BE2C (cell line): ENCODE measurements around the gene KLC1.
"Not testable (repeated sequence)": the region's sequence is repeated elsewhere in the genome, so short reads cannot be mapped to it uniquely, and the experiment has no call there.

Experiments used
- DNase-seq: peaks from one replicate; pipeline ENCODE4 v3.0.0-alpha.2; 2020
- H3K27me3 ChIP-seq: fragments of 250-450 bp; sonication (Bioruptor Pico); 2 replicates; pipeline ENCODE4 v1.5.1; 2020; ENCODE audit warnings: mild to moderate bottlenecking
- H3K36me3 ChIP-seq: fragments of 250-450 bp; sonication (Bioruptor Pico); 2 replicates; pipeline ENCODE4 v1.5.1; 2020; ENCODE audit warnings: mild to moderate bottlenecking
- H3K4me1 ChIP-seq: fragments of 250-450 bp; sonication (Bioruptor Pico); 2 replicates; pipeline ENCODE4 v1.5.1; 2020
- H3K4me3 ChIP-seq: 2 replicates; pipeline ENCODE4 v1.5.1; 2011; ENCODE audit warnings: low read depth, low read length
- H3K9me3 ChIP-seq: fragments of 250-450 bp; sonication (Bioruptor Pico); 2 replicates; pipeline ENCODE4 v1.5.1; 2020
- TF ChIP-seq, protein P1 (sequence below): IDR thresholded peaks from 2 replicates; pipeline ENCODE4 v1.5.1; 2012; ENCODE audit warnings: mild to moderate bottlenecking, low read depth, low read length

Gene KLC1

DNA sequence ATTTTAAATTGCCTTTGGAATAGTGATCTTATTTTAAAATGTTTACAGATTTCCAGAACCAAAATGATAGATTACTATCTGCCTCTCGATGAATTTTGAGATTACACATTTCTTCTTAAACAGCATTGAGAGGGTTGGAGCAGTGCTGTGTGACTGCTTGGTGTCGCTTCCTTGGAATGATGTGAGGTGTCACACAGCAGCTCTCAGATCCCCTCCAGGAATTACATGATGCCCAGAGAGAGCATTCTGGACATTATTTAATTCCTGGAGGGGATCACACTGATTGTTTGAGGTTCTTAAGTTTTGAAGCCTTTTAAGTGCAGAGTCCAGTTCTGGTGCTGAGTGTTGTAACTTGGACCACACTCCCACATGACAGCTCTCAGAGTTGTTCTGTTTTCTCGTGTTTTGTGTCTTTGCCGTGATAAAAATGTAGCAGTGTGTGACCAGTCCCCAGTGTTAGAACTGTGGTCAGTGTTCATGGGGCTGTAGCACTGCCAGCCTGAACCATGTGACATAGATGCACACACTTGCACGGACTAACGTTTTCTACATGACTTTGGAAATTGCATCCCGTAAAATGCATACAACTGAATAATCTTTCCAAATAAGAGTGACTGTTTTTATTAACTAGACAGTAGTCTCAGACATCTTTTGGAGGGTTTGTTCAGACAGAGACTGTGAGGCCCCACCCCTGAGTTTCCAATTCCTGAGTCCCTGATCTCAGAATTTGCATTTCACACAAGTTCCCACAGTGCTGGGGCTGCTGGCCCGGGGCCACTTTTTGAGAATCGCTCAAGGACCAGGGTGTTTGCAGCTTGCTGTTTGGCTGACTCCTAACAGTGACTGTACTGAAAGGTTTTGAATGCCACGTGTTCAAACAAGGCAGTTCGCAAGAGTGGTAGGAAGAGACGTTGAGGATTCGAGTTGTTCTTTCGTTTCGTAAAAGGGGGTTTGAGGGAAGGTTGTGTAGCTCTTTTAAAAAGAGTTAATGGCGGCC lies 60.2 kb downstream of the KLC1 start:
- TF ChIP-seq, protein P1, sequence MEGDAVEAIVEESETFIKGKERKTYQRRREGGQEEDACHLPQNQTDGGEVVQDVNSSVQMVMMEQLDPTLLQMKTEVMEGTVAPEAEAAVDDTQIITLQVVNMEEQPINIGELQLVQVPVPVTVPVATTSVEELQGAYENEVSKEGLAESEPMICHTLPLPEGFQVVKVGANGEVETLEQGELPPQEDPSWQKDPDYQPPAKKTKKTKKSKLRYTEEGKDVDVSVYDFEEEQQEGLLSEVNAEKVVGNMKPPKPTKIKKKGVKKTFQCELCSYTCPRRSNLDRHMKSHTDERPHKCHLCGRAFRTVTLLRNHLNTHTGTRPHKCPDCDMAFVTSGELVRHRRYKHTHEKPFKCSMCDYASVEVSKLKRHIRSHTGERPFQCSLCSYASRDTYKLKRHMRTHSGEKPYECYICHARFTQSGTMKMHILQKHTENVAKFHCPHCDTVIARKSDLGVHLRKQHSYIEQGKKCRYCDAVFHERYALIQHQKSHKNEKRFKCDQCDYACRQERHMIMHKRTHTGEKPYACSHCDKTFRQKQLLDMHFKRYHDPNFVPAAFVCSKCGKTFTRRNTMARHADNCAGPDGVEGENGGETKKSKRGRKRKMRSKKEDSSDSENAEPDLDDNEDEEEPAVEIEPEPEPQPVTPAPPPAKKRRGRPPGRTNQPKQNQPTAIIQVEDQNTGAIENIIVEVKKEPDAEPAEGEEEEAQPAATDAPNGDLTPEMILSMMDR = no peak
- Histone ChIP-seq H3K4me1 (no peaks in the 10 kb centered on the region), H3K9me3 (no peaks in the 10 kb centered on the region), H3K4me3 (no peak overlapping the region), H3K36me3 (peaks cover 66% of the 10 kb centered on the region), H3K27me3 (no peaks in the 10 kb centered on the region)
- no peak for DNase-seq

DNA sequence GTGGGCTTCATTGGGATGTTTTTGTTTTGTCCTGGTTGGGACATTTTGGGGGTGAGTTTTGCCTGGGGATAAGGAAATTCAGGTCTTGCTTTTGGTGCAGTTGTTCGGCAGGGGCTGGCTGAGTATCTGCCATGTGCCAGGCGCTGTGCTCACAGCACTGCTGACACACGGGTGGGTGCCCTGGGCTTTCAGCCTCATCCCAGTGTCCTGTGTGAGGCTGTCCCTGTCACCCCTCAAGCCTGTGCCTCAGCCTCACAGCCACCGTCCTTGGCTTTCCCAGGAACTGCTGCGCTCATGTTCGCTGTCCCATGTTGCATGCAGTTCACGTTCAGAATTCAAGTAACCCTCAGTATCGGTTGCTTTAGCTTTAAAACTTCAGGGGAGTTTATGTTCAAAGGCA lies 61.3 kb downstream of the KLC1 start:
- no peaks in the 10 kb centered on the region for H3K27me3 ChIP-seq
- TF ChIP-seq, protein P1 = no peak
- H3K9me3 ChIP-seq = no peaks in the 10 kb centered on the region
- no peak for DNase-seq
- H3K4me3 ChIP-seq = no peak overlapping the region
- H3K36me3 ChIP-seq = peaks cover 62% of the 10 kb centered on the region
- H3K4me1 ChIP-seq = peaks cover 4% of the 10 kb centered on the region; the same call in 1 of the 2 replicates

DNA sequence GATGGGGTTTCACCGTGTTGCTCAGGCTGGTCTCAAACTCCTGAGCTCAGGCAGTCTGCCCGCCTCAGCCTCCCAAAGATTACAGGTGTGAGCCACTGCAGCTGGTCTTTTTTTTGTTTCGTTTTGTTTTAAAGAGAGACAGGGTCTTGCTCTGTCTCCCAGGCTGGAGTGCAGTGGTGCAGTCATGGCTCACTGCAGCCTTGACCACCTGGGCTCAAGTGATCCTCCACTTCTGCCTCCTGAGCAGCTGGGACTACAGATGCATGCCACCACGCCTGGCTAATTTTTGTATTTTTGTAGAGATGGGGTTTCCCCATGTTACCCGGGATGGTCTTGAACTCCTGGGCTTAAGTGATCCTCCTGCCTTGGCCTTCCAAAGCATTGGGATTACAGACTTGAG lies 62.6 kb downstream of the KLC1 start:
- H3K27me3 ChIP-seq, H3K4me3 ChIP-seq, H3K9me3 ChIP-seq, DNase-seq: not testable (repeated sequence)
- peaks cover 52% of the 10 kb centered on the region for H3K36me3 ChIP-seq
- H3K4me1 ChIP-seq = peaks cover 15% of the 10 kb centered on the region

DNA sequence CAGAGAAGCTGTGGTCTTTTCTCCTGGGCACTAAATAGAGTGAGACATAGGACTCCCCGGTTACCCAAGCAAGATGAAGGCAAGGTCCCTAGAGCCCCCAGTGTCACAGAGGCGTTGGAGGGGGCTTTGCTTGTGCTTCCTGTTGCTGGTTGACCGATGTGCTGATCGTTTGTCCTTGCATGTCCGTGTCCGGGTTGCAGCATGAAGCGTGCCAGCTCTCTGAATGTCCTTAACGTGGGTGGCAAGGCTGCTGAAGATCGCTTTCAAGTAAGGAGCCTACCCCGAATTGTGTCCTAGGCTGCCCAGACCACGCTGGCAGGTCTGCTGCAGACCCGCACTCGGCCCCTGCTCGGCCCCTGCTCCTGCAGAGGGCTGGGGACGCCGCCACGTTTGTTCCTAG lies 63.1 kb downstream of the KLC1 start:
- H3K36me3 ChIP-seq = peaks cover 50% of the 10 kb centered on the region
- H3K27me3 ChIP-seq = no peaks in the 10 kb centered on the region
- peaks cover 20% of the 10 kb centered on the region for H3K4me1 ChIP-seq
- TF ChIP-seq, protein P1 = no peak
- no peaks in the 10 kb centered on the region for H3K9me3 ChIP-seq
- DNase-seq = no peak
- H3K4me3 ChIP-seq = no peak overlapping the region

DNA sequence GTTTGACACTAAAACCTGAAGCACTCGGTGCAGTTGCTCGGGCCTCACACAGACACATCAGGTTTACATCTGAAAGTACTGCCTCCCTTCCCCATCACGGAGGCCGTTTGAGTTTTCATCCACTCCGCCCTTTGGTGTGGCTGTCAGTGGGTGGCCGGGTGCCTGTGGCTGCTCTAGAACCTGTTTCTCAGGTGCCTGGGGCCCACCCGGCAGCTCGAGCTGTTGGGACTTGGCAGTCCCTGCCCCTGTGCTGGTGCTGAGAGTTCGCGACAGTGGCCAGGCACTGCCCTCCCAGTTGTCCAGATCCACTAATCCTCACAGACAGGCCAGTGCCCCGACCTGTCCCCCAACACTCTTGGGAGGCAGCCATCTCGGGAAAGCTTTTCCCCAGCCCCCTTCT lies 63.9 kb downstream of the KLC1 start:
- no peak for DNase-seq
- Histone ChIP-seq H3K9me3 (no peaks in the 10 kb centered on the region), H3K4me3 (no peak overlapping the region), H3K4me1 (peaks cover 25% of the 10 kb centered on the region), H3K36me3 (peaks cover 53% of the 10 kb centered on the region), H3K27me3 (no peaks in the 10 kb centered on the region)
- TF ChIP-seq, protein P1 = no peak

DNA sequence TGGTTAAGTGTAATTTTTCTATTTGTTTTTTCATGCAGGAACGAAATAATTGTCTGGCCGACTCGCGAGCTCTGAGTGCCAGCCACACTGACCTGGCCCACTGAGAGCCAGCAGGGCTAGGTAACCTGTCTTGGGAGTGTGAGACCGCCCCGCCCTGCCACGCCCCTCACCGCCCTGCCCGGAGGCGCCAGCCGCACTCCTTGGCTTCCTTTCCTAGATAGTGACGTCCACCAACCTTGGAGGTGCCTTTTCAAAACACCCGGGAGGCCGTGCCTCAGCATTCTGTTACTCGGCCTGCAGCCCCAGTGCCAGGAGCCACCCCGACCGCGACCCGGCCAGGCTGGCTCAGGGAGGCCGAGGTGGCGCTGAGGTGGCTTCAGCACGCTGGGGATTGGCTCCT lies 64.5 kb downstream of the KLC1 start:
- no peak for DNase-seq
- no peaks in the 10 kb centered on the region for H3K9me3 ChIP-seq
- H3K27me3 ChIP-seq = no peaks in the 10 kb centered on the region
- H3K4me3 ChIP-seq = no peak overlapping the region
- peaks cover 30% of the 10 kb centered on the region for H3K4me1 ChIP-seq
- TF ChIP-seq, protein P1 = no peak
- peaks cover 53% of the 10 kb centered on the region for H3K36me3 ChIP-seq
